Prostate gland (tissue), 2 donors: Measurements from ENCODE around the gene HES1.

ENCODE experiments used
- CTCF ChIP-seq, 4 experiments: fragments of 200-600 bp in 2 of 4; fragments of 450-650 bp in 2 of 4; sonication (generic) in 2 of 4; IDR thresholded peaks; 1 replicate in 3 of 4; 2 replicates in 1 of 4; pipeline ENCODE4 v1.5.1; 2016 to 2019; ENCODE audit warnings: antibody characterized with exemption in 4 of 4, mild to moderate bottlenecking in 2 of 4, moderate library complexity in 2 of 4
- POLR2A ChIP-seq: fragments of 450-650 bp; IDR thresholded peaks from one replicate; pipeline ENCODE4 v1.6.1; 2016; ENCODE audit warnings: antibody characterized with exemption, mild to moderate bottlenecking

GRCh38 chr3:194130807-194131589 lies 5.0 kb upstream of the HES1 start:
- TF ChIP-seq CTCF (IDR thresholded peaks at IDR 0.05) (no peak), POLR2A (no peak)
